ENCODE results near the gene SULT2B1. TPM values are rescaled to one million over a fixed set of nuclear protein-coding genes. Genes with fewer than 3 reads are reported as not detected.
A peak's percentile ranks its signal among the peaks of the same experiment; 100 is the strongest.
"Not testable (repeated sequence)": the region's sequence is repeated elsewhere in the genome, so short reads cannot be mapped to it uniquely, and the experiment has no call there.

SULT2B1 gene
- total RNA-seq, 4 donors from 2014 or later: 0.32 to 0.41 TPM; not detected in 2

GRCh38 chr19:48630296-48631063 is 78.5 kb downstream of the SULT2B1 start:
- intact Hi-C loops (cut with DNase I; ENCODE audit: low total_unique reads) (no loop called here), in situ Hi-C loops (cut with MboI; ENCODE audit: low pct_ligation_motif_present in 1 of 4, low pct_unique_long_range_greater_than_20kb in 1 of 4, low sequenced_read_pairs in 3 of 4) (no loop called here)
- TF ChIP-seq CTCF (IDR thresholded peaks at IDR 0.05): peak in 2 of 5 experiments; percentile 17 to 27
- TF ChIP-seq POLR2AphosphoS5 (IDR thresholded peaks at IDR 0.05): peak; percentile 32 to 68 (median 60)
- no peak for TF ChIP-seq EP300 (IDR thresholded peaks at IDR 0.05; ENCODE audit: low read depth)
- TF ChIP-seq POLR2A (IDR thresholded peaks at IDR 0.05): no peak
- peaks cover 41 to 86% (median 72%) of the 10 kb centered on the region in 4 donors for H3K4me1 ChIP-seq
- H3K9me3 ChIP-seq: no peaks in the 10 kb centered on the region
- no peaks in the 10 kb centered on the region for H3K36me3 ChIP-seq
- 35 to 40% methylated on average over 3 to 39 of the region's 47 CpGs for WGBS, 2 donors (ENCODE audit: low coverage in 1 of 2)
- no peaks in the 10 kb centered on the region for H3K27me3 ChIP-seq
- DNase-seq: peak; percentile 82
- H3K4me3 ChIP-seq: peak overlapping the region in 2 of 4 donors; percentile 16 to 17
- peak overlapping the region; percentile 90 to 94 (median 92) for H3K27ac ChIP-seq

DNA sequence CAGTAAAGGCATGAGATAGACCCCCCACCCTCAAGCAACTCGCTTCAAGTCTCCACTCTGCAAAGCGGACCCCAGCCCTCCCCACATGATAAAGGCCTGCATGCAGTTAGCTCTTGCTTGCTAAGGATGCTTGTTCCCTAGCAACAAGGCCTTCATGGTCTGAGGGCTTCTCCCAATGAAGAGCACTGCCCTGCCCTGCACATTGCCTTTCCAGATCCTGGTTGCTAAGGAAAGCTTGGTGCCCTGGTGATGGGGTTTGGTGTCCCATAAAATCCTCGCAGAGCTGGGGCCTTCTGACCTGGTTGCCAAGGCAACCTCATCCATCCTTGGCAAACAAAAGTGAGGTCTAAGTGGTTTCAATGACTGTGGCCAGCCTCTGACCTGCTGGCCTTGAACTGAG is 79.3 kb downstream of the SULT2B1 start:
- WGBS, 2 donors (ENCODE audit: low coverage in 1 of 2): 59% methylated on average over 3 of the region's 3 CpGs; no CpG with 5 or more reads in 1 of the 2 donors
- no peaks in the 10 kb centered on the region for H3K36me3 ChIP-seq
- H3K27me3 ChIP-seq: no peaks in the 10 kb centered on the region
- TF ChIP-seq POLR2A (IDR thresholded peaks at IDR 0.05) (no peak), CTCF (IDR thresholded peaks at IDR 0.05) (no peak), POLR2AphosphoS5 (IDR thresholded peaks at IDR 0.05) (no peak), EP300 (IDR thresholded peaks at IDR 0.05; ENCODE audit: low read depth) (no peak)
- peak overlapping the region; percentile 90 to 94 (median 92) for H3K27ac ChIP-seq
- peaks cover 41 to 83% (median 71%) of the 10 kb centered on the region in 4 donors for H3K4me1 ChIP-seq
- peak overlapping the region in 2 of 4 donors; percentile 16 to 17 for H3K4me3 ChIP-seq
- intact Hi-C loops (cut with DNase I; ENCODE audit: low total_unique reads) (no loop called here), in situ Hi-C loops (cut with MboI; ENCODE audit: low pct_ligation_motif_present in 1 of 4, low pct_unique_long_range_greater_than_20kb in 1 of 4, low sequenced_read_pairs in 3 of 4) (no loop called here)
- DNase-seq: no peak
- no peaks in the 10 kb centered on the region for H3K9me3 ChIP-seq

- 83 to 91% methylated on average over 3 to 11 of the region's 11 CpGs for WGBS, 2 donors (ENCODE audit: low coverage in 1 of 2)
- H3K9me3 ChIP-seq; H3K36me3 ChIP-seq; in situ Hi-C loops (cut with MboI; ENCODE audit: low pct_ligation_motif_present in 1 of 4, low pct_unique_long_range_greater_than_20kb in 1 of 4, low sequenced_read_pairs in 3 of 4); H3K4me3 ChIP-seq; intact Hi-C loops (cut with DNase I; ENCODE audit: low total_unique reads); H3K27me3 ChIP-seq; DNase-seq: not testable (repeated sequence)
- Histone ChIP-seq H3K27ac (peak overlapping the region in 3 of 4 donors; percentile 97 to 98 (median 97)), H3K4me1 (peaks cover 41 to 79% (median 67%) of the 10 kb centered on the region in 4 donors)
These were observed 80.3 kb downstream of the SULT2B1 start for GRCh38 chr19:48632286-48632685.

- H3K27me3 ChIP-seq: no peaks in the 10 kb centered on the region
- no peak overlapping the region for H3K4me3 ChIP-seq
- no peaks in the 10 kb centered on the region for H3K9me3 ChIP-seq
- intact Hi-C loops (cut with DNase I; ENCODE audit: low total_unique reads): no loop called here
- in situ Hi-C loops (cut with MboI; ENCODE audit: low pct_ligation_motif_present in 1 of 4, low pct_unique_long_range_greater_than_20kb in 1 of 4, low sequenced_read_pairs in 3 of 4): no loop called here
- no peaks in the 10 kb centered on the region for H3K36me3 ChIP-seq
- H3K27ac ChIP-seq: peak overlapping the region; percentile 94 to 98 (median 97)
- no peak for TF ChIP-seq CTCF (IDR thresholded peaks at IDR 0.05)
- TF ChIP-seq EP300 (IDR thresholded peaks at IDR 0.05; ENCODE audit: low read depth): no peak
- no peak for TF ChIP-seq POLR2A (IDR thresholded peaks at IDR 0.05)
- TF ChIP-seq POLR2AphosphoS5 (IDR thresholded peaks at IDR 0.05): no peak
- no peak for DNase-seq
- peaks cover 37 to 75% (median 63%) of the 10 kb centered on the region in 4 donors for H3K4me1 ChIP-seq
These were observed 80.7 kb downstream of the SULT2B1 start for GRCh38 chr19:48632692-48633147.

All from transverse colon (tissue), 4 donors.